Activated CD4-positive, alpha-beta T cell treated with anti-CD3 and anti-CD28 coated beads for 24 hours (primary cell): ENCODE results near the gene LRBA.

Experiments used
- DNase-seq, 2 donors: peaks; one replicate each; pipeline ENCODE4 v3.0.0-alpha.2; 2020; ENCODE audit warnings: low read depth in 2 of 2

The LRBA gene

DNA sequence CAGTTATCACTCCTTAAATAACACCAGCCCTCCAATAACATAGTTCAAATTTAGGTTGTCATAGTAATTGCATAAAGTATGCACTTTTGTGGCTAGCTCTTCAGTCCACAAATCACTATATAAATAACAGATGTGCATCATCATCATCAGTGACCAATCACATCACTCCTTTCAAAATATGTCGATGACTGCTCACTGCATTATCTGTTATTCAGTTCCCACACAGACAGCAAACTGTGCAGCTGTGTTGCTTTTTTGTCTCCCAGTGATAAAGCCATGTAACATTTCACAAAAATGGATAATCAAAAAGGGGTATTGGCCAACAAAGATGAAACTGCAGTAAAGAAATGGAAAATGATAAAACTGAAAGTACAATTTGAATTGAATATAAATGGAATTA, 731.4 kb downstream of the LRBA start:
- no peak for DNase-seq

DNA sequence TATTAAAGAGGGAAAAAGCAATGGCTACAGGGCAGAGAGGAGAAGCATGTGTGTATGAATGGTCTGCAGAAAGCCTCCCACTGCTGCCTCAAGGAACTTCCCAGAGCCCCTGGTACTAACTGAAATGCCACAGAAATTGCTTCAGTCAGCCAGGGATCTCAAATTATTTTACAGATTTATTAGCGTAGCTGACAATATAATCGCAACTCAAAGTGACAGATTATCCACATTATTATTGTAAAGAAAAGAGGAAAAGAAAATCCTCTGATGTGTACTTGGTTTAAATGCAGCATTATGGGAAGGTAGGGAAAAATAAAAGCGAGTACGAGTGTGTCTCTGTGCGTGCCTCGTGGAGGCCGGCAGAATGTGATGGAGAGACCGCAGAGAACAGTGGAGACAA, 734.1 kb downstream of the LRBA start:
- no peak for DNase-seq

DNA sequence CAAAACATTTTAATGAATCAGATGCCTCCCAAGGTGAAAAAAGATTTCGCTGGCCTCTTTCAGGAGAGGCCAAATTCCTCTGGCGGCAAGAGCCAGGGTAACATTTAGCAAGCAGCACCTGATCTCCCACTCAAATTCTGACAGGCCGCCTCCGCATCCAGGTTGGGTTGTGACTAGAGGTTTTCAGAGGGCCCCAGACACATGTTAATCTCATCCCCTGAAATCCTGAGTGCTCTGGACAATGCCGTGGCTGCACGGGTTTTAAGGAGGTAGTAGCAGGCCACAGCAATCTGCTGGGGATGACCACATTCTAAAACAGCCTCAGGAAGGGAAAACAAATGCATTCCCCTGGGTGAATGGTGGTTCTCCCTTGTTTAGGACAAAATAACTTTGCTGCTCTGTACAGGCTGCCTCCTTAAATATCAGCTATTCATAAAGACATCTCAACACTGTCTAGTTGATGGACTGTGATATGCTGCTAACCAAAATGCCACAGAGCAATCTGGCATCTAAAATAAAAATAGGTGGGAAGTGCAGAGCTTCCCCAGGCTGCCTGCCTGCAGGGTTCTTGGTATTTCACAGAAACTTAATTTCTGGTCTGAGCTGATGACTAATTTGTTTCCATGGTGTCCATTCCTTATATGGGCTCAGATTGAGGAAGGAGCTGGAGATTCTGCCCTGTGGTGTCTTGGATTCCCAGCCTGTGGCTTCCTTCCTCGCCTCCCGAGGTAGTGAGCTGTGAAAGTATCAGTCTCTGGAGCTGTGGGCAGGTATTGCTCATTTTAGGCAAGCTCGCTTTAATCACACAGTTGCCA, 734.8 kb downstream of the LRBA start:
- DNase-seq = no peak

DNA sequence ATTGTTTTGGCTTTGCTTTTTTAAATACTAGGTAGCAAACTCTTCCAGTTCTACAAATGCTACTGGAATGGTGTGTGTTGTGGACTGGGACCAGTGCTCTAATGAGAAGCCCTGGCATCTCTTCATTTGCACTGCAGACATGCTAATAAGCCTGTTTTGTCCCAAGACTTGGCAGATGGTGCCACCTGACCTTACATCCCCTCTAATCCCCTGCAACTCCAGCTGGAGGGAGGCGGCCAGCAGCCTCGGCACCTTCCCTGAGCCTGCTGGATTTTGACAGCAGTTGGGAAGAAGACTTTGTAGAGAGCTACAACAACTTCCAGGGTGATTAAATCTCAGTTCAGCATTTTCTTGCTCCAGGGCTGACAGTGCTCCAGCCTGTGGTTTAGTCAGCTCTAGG, 736.9 kb downstream of the LRBA start:
- DNase-seq = no peak

DNA sequence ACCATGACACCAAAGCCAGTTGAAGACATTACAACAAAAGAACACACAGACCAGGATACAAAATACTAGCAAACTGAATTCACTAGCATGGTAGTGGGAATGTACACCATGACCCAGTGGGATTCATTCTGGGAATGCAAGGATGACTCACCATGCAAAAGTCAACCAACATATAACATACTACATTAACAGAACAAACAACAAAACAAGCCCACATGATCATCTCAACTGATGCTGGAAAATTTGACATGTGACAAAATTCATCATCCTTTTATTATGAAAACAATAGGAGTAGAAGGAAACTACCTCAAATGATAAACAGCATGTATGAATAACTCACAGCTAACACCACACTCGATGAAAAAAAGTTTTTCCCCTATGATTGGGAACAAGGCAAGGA, 746.6 kb downstream of the LRBA start:
- no peak for DNase-seq

DNA sequence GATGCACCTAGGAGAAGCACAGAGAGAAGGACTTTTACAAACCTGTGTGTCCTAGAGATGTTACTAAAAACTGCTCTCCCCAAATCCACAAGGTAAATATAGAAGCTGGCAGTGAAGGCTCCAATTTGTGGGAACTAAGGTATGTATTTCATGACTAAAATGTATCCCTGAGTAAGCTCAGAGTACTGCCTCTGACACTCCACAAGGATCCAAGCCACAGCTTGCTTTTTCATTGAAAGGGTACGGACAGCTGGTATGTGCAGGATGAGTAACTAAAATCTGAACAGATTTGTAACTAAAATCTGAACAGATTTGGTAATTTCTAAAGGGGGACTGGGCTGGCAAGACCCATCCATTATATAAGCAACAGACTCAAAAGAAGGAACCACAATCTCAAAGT, 749.3 kb downstream of the LRBA start:
- DNase-seq = no peak

DNA sequence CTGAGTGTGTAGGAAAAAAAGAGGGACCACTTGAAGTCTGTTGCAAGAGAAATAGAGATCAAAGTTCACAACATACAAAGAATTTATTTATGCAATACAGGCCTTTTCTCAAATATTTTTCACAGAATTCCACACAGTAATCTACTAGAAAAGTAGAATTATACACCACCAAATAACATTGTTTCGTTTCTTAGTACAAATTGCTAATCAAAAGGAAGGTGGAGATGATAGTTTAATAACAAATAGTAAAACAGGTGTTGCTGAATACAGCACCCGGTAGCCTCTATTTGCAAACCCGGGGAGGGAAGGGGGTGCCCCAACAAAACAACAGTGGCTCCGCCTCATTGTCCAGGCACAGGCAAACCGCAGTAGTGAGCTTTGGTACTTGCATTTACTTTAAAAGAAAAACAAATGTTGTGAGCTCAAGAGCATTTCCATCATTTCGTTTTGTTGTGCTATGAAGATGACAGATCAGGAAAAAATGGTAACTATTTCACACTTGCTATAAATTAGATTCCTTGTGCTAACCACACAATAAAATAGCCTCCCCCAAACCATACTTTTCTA, 750.4 kb downstream of the LRBA start:
- DNase-seq = no peak

DNA sequence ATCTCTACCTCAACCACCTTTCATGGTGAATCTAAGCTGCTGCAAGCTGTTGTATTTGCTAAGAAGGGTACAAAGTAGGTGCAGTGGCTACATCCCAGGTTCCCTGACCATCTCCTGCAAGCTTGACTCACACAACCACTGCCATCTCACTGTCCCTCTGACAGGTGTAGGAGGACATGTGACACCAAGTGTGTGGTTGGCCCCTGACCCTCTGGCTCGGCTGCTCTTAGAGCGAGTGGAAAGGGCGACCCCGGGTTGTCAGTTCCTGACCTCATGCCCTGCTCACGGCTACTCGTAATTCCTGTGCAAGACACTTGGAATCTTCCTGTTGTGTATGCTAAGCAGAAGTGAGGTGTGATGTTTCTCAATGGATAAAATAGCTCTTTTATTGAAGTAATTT, 752.5 kb downstream of the LRBA start:
- DNase-seq = no peak

DNA sequence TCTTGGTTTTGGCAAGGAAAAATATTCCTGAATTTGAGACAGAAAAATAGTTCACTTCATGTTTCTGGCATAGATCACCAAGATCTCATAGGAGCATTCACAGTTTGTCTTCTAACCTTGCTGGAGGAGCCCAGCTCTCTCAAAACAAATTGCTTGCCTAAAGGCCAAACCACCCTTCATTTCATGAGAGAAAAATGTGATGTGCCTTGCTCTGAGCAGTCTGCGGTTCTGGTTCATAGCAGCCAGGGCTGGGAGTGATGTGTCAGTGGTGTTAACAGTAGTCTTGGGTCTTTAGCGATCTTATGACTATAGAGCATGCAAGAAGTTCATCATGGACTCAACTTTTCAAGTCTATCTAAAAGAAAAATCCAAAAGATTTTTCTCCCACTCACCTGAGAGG, 753.5 kb downstream of the LRBA start:
- no peak for DNase-seq

DNA sequence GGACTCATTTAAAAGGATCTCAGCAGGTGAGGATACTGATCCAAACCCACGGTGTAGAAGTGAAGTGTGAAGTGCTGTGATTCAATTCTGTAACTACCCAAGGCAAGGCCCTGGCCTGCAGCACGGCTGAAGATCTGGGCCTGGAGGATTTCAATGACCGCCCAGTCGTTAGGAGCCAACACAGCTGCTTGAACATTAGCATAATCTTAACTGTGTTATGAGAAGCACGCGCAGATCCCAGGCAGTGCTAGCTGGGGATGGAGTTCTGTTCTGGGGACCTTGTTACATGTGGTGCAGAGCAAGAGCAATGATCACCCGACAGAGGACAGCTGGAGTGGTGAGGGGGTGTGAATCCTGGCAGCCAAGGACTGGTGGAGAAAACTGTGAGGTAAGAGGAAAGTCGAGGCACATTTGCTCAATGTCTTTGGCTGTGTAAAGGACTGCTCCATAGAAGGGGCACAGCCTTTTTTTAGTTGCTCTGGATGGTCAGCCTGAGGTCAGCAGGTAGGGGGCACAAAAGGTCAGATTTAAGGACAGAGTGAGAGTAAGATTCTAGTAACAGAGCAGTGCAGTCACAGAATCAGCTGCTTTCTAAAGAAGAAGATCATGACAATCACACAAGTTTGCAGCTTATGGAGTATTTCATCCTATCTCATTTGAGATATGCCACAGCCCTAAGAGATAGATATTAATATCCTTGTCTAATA, 755.1 kb downstream of the LRBA start:
- DNase-seq = no peak

DNA sequence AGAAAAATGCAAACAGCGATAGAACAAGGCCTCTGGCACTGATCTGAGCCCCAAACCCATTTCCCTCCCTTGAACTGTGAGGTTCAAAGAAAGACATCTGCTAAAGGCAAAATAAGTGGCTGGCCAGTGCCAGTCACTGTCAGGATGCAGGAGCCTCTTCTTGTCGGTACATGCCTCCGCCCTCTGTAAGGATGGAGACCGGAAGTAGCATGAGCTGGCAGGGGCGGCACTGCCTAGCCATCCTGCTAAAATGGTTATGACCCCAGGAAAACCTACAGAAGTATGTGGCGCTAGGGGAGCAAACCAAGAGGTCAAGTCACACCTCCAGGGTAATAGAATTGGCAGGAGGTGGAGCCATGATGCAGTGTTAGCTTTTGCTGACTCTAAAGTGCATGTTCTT, 756.5 kb downstream of the LRBA start:
- no peak for DNase-seq

DNA sequence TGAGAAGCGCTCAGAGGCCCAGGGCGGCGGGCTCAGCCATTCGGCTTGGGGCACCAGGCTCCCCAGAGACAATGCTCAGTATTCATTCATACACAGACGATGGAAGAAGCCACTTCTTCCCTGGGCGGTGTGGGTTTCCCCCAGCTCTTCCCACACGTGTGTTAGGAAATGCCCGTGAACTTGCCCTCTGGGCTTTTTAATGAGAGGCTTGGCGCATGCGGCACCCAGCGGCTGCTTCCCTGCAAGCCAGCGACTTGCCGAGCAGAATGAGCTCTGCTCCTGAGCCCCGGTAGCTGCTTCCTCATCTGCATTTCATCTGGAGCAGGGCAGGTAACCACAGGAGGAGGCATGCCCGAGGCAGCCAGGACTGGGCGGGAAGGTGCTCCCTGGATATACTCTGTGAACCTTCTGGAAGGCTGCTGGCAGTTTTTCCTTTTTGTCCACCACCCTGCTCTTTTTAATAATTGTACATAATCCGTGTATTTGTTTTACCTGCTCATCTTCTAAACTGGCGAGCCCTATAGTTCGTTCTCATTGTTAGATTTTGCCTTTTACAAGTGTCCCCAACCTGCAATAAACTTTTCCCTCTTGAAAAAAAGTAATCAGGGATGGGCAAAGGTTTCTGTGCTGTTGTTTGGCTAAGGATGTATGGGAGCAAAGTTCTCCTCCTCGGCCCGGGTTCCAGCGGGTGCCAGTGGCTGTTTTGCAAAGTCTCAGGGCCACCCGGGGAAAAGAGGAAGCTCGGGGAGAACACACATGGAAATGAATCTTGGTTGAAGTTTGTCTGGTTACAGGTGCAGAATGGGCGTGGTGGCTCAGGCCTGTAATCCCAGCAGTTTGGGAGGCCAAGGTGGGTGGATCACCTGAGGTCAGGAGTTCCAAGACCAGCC, 758.0 kb downstream of the LRBA start:
- no peak for DNase-seq

DNA sequence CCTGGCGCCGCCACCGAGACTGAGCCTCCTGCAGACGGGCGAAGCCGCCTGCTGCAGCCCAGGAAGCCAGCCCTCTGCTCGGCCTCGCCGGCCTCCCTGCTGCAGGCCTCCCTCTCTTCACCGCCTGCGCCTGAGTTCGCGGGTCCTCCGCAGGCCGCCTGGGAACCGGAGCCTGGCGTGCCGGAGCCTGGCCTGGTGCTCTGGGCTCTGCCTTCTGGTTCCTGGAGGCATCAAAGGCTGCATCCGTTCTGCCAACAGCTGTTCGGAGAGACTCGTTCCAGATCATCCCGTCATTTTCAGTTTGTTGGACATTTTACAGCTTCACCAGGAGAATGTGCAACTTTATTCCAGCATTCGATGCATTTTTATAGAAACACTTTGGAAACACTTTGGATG, 758.9 kb downstream of the LRBA start:
- DNase-seq = no peak

DNA sequence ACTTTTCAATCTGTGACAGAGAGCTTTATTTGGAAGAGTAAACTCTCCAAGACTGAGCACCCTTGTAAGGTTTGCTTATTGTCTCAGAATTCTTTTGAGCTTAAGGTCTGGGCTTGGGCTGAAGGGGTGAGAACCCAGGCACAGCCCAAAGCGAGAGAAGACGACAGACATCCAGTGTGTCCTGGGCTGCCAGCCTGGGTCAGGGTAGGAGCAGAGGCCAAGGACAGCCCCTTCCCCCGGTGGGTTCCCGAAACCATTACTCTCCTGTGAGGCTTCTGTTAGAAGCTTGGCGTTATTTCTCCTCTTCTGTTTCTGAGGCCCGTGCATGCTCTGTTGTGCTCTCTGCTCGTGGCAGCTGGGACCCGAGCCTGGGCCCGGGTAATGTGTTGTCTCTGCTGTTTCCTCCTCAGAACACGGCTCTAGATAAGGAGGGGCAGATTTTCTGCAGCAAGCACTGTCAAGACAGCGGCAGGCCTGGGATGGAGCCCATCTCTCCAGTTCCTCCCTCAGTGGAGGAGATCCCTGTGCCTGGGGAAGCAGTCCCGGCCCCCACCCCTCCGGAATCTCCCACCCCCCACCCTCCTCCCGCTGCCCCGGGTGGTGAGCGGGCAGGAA, 759.4 kb downstream of the LRBA start:
- no peak for DNase-seq

DNA sequence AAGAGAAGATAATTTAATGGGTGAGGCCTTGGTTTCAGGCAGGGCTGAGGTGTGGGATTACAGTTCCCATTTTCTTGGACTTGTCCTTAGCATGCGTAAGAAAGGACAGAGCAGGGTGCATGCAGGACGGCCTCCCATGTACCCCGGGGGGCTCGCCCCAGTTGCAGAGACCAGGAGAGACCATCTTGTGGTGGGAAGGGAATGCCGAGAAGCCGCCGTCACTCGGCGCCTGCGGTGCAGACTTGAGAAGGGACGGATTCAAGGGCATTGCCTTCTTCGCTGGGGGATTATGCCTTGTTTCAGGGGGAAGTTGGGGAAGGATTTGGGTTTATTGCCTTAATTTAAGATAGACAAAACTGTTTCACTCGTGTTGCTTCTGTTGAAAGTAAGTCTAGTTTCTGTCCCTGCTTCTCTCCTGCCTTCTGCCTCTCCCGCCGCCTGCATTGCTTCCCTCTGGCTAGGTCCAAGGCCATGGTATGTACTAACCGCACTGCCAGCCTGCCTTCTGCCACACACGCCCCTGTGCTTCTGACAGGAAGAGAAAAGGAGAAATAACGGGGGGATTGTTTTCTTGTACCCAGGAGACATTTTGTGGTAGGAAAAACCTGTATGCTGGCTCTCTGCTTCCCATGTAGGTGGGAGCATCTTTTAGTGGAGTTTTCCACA, 761.0 kb downstream of the LRBA start:
- DNase-seq = no peak

DNA sequence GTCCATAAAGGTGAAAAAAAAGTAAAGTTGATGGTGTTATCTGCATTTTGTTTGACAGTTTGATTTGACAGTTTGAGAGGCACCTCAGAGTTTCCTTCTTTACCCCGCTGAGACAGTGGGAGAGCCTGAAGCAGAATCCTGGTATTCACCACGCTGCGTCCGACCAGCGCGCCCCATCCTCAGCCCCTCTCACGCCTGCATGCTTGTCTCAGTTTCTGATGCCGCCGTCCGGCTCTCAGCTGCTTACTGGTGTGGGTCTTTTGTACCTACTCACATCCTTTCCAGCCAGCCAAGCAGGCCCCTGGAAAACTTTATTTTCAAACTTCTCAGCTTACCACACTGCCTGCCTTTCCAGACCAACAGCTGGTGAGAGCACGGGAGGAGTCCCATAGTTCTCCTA, 761.7 kb downstream of the LRBA start:
- DNase-seq = no peak

DNA sequence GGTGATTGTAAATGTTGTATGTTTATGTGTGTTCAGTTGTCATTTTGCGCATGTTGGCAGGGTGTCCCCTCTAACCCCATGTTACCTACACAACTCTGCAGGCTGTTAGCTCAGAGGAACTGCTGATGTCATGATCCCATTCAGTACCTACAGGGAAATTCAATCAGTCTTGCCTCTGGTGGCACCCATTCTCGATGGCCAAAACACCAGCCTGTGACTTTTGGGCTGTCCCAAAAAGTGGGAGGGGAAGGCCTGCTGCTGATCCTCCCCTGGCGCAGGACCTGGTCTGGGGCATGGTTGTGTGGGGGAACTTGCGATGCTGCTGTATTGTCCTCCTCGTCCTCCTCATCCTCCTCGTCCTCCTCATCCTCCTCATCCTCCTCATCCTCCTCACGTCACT, 762.3 kb downstream of the LRBA start:
- no peak for DNase-seq

DNA sequence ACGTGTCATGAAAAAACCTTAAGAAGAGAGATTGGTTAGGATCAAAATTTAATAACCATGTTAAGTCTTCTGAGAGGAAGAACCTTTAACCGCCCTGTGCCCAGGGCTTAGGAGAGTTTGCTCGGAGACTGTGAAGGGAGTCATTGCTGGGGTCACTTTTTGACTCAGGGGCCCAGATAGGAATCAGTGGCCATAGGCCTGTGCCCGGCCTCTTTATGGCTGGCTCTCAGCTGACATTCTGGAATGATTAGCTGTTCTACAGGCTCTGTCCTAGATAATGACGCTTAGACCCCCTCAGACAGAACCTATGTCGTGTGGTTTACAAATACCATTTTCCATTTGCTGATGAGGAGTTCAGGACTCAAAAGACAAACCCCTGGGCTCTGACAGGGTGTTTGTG, 762.8 kb downstream of the LRBA start:
- DNase-seq = no peak

DNA sequence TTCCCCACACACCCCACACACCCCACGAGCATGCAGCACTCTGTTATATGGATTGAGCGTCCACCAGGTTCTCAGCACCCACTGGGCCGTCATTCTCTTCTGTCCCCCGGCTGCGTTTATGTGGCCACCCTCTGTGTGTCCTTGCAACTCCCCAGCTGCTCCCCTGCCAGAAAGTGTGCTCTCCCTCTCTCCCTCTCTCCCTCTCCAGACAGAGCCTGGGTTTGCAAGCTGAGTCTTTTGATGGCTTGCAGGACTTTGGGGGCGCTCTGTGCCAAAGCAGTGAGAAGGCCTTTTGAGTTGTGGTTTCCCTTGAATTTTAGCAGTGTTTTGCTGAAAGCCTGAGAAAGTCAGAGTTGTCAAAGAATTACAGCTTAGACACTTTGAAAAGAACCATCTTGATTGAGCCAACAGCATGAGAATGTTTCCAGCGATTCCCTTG, 763.3 kb downstream of the LRBA start:
- DNase-seq = no peak

DNA sequence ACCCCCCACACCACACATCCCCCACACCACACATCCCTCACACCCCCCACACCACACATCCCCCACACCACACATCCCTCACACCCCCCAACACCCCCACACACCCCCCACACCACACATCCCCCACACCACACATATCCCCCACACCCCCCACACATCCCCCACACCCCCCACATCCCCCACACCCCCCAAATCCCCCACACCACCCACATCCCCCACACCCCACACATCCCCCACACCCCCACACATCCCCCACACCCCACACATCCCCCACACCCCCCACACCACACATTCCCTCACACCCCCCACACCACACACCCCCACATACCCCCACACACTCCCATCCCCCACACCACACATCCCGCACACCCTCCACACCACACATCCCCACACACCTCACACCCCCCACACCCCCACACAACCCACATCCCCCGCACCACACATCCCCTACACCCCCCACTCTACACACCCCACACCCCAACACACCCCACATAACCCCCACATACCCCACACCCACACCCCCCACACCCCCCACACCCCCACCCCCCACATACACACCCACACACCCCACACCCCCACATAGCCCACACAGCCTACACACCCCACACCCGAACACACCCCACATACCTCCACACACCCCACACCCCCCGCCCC, 764.0 kb downstream of the LRBA start:
- no peak for DNase-seq
